Thyroid gland (tissue), 4 donors: ENCODE data around the gene COL4A4. TPM values are rescaled to one million over a fixed set of nuclear protein-coding genes. Genes with fewer than 3 reads are reported as not detected.

Experiments
- DNase-seq, 2 donors: peaks; one replicate each; pipeline ENCODE4 v3.0.0-alpha.2; 2019
- H3K27ac ChIP-seq, 3 donors: fragments of 200-600 bp; sonication (generic); 1 replicate in 2 of 3; 2 replicates in 1 of 3; pipeline ENCODE4 v1.5.1; 2016 to 2019; ENCODE audit warnings: mild to moderate bottlenecking in 1 of 3, moderate library complexity in 1 of 3
- H3K27me3 ChIP-seq: fragments of 200-600 bp; sonication (generic); one replicate; pipeline ENCODE4 v1.5.1; 2019
- H3K36me3 ChIP-seq, 2 donors: fragments of 200-600 bp; sonication (generic); one replicate each; pipeline ENCODE4 v1.5.1; 2016 to 2019
- H3K4me1 ChIP-seq, 2 donors: fragments of 200-600 bp; sonication (generic); one replicate each; pipeline ENCODE4 v1.5.1; 2017 to 2019
- H3K4me3 ChIP-seq, 3 donors: fragments of 200-600 bp; sonication (generic); replicated peaks in 1 of 3; 1 replicate in 2 of 3; 2 replicates in 1 of 3; pipeline ENCODE4 v1.5.1; 2016; ENCODE audit warnings: mild to moderate bottlenecking in 1 of 3
- H3K9me3 ChIP-seq: fragments of 200-600 bp; sonication (generic); one replicate; pipeline ENCODE4 v1.5.1; 2017
- POLR2A ChIP-seq, 2 donors: fragments of 450-650 bp; IDR thresholded peaks; one replicate each; pipeline ENCODE4 v1.6.1; 2017; ENCODE audit warnings: antibody characterized with exemption in 2 of 2, mild to moderate bottlenecking in 2 of 2, moderate library complexity in 1 of 2
- WGBS, 2 donors: methylation state at CpG; one replicate each; pipeline ENCODE4 v1.1.5; 2017; 5-methylcytosine and 5-hydroxymethylcytosine counted together
- intact Hi-C: fragments of 100-400 bp; cut with DNase I; formaldehyde crosslinking; loops from one replicate; pipeline ENCODE4 v1.15.1; 2023
- total RNA-seq, 4 donors: library from RNA; depleted of rRNA; stranded (reverse); fragments of >200 nt; gene quantifications; one replicate each; pipeline ENCODE4 v1.2.3, GENCODE V29; 2016
- TF ChIP-seq, protein P1 (sequence below), 6 experiments: fragments of 200-600 bp in 3 of 6; fragments of 450-650 bp in 3 of 6; sonication (generic) in 3 of 6; IDR thresholded peaks; one replicate each; pipeline ENCODE4 v1.5.1; 2016 to 2019; ENCODE audit warnings: antibody characterized with exemption in 6 of 6, mild to moderate bottlenecking in 2 of 6, inconsistent platforms in 1 of 6, moderate library complexity in 1 of 6

COL4A4 gene
- total RNA-seq, 4 donors from 2014 or later, result 16.5 to 41.7 (median 34.2) TPM

DNA sequence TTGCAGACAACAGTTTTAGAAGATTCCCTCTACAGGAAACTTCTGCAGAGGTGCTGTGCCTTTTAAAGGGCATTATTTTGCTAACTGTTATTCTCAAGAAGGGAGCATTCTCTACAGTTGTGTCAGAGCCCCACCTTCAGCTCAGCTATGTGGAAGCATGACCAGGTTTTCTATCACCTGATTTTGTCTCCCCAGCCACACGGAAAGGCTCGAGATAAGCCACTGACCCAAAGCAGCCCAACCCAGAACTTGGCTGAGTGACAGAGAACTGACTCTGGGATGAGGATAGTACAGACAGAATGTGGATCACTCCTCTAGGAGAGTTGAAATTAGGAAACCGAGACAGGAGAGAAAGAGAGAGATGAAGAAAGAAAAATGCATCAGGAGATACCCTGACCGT, 10.7 kb downstream of the COL4A4 start:
- peak overlapping the region; percentile 52 to 75 (median 63) for H3K27ac ChIP-seq
- intact Hi-C loops, result no loop called here
- peaks cover 25 to 26% of the 10 kb centered on the region in 2 donors for H3K4me1 ChIP-seq
- H3K9me3 ChIP-seq, result no peaks in the 10 kb centered on the region
- 58 to 65% methylated on average over 4 of the region's 4 CpGs for WGBS, 2 donors
- DNase-seq, result peak; percentile 78 to 82
- no peaks in the 10 kb centered on the region for H3K36me3 ChIP-seq
- H3K4me3 ChIP-seq, result no peak overlapping the region
- H3K27me3 ChIP-seq, result no peaks in the 10 kb centered on the region
- TF ChIP-seq POLR2A (IDR thresholded peaks at IDR 0.05), result no peak
- TF ChIP-seq, protein P1, sequence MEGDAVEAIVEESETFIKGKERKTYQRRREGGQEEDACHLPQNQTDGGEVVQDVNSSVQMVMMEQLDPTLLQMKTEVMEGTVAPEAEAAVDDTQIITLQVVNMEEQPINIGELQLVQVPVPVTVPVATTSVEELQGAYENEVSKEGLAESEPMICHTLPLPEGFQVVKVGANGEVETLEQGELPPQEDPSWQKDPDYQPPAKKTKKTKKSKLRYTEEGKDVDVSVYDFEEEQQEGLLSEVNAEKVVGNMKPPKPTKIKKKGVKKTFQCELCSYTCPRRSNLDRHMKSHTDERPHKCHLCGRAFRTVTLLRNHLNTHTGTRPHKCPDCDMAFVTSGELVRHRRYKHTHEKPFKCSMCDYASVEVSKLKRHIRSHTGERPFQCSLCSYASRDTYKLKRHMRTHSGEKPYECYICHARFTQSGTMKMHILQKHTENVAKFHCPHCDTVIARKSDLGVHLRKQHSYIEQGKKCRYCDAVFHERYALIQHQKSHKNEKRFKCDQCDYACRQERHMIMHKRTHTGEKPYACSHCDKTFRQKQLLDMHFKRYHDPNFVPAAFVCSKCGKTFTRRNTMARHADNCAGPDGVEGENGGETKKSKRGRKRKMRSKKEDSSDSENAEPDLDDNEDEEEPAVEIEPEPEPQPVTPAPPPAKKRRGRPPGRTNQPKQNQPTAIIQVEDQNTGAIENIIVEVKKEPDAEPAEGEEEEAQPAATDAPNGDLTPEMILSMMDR (IDR thresholded peaks at IDR 0.05), result no peak

DNA sequence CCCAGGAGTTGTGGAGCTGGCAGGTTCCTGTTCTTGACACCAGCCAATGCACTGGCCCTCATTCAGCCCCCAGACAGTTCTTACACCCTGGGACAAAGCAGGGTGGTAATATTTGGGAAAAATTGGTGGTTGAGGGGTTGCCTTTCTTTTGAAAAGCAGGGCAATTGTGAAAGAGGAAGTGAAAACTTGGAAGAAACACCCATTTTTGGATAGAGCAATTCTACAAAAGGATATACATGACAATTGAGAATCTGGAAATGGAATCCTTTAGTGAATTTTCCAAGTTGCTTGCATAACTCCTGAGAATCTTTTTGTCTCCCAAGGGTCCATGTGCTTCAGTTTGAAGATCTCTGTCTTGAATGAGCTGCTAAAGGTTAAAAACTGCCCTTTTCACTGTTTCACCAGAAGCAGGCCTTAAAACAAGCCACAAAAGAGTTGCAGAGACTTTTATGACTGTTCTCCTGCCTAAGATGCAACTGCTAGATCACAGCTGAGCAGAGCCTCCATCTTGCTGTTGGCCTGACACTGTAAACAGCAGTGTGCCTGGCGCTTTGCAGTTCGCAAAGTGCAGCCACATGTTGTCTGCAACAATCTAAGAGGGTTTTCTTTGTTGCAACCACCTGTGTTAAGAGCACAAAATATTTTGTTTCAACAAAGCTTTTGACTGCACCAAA, 11.8 kb downstream of the COL4A4 start:
- intact Hi-C loops, result no loop called here
- no peak for DNase-seq
- H3K27ac ChIP-seq, result peak overlapping the region in 2 of 3 donors; percentile 52 to 63

DNA sequence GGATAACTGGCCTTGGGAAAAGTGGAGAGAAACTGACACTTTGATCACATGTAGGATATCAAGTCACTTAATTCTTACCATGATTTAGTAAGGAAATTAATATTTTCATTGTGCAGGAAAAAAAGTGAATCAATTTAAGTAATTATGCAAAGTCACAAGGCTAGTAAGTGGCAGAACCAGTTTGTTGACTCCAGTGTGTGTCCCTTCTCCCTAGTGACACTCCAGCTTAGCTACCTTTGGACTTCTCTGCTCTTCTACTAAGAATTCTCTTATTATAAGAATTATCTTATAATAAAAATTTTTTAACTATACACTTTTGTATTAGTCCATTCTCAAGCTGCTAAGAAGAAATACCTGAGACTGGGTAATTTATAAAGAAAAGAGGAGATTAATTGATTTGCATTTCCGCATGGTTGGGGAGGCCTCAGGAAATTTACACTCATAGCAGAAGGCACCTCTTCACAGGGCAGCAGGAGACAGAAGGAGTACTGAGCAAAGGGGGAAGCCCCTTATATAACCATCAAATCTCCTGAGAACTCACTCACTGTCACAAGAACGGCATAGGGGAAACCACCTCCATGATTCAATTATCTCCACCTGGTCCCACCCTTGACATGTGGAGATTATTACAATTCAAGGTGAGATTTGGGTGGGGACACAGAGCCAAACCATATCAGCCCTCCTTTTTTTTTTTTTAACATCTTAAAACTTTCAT, 13.6 kb downstream of the COL4A4 start:
- Histone ChIP-seq H3K4me1 (peaks cover 25 to 26% of the 10 kb centered on the region in 2 donors), H3K9me3 (no peaks in the 10 kb centered on the region), H3K36me3 (no peaks in the 10 kb centered on the region), H3K4me3 (no peak overlapping the region), H3K27ac (peak overlapping the region in 1 of 3 donors; percentile 24), H3K27me3 (no peaks in the 10 kb centered on the region)
- TF ChIP-seq, protein P1 (IDR thresholded peaks at IDR 0.05), result no peak
- no peak for TF ChIP-seq POLR2A (IDR thresholded peaks at IDR 0.05)
- intact Hi-C loops, result no loop called here
- DNase-seq, result no peak
- WGBS, 2 donors, result 82 to 90% methylated on average over 2 of the region's 2 CpGs

More for the DNA sequence above, 11.8 kb downstream of the COL4A4 start:
- Histone ChIP-seq H3K4me1 (peaks cover 25 to 26% of the 10 kb centered on the region in 2 donors), H3K27me3 (no peaks in the 10 kb centered on the region), H3K4me3 (no peak overlapping the region), H3K36me3 (no peaks in the 10 kb centered on the region), H3K9me3 (no peaks in the 10 kb centered on the region)
- no peak for TF ChIP-seq POLR2A (IDR thresholded peaks at IDR 0.05)
- TF ChIP-seq, protein P1 (IDR thresholded peaks at IDR 0.05), result no peak
- WGBS, 2 donors, result 88 to 95% methylated on average over 2 of the region's 2 CpGs

DNA sequence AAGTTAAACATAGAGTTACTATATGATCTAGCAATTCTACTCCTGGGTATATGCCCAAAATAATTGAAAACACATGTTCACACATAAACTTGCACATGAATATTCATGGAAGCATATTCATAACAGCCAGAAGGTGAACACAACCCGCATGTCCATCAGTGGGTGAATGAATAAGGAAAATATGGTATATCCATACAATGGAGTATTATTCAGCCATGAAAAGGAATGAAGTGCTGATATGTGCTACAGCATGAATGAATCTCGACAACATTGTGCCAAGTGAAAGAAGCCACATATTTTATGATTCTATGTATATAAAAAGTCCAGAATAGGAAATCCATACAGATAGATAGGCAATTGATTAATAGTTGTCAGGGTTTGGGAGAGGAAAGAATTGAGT, 15.9 kb downstream of the COL4A4 start:
- Histone ChIP-seq H3K36me3 (no peaks in the 10 kb centered on the region), H3K4me1 (peaks cover 15 to 21% of the 10 kb centered on the region in 2 donors), H3K27me3 (no peaks in the 10 kb centered on the region), H3K9me3 (no peaks in the 10 kb centered on the region), H3K4me3 (no peak overlapping the region), H3K27ac (no peak overlapping the region)
- intact Hi-C loops, result no loop called here
- TF ChIP-seq POLR2A (IDR thresholded peaks at IDR 0.05), result no peak
- TF ChIP-seq, protein P1 (IDR thresholded peaks at IDR 0.05), result no peak
- no peak for DNase-seq
- WGBS, 2 donors, result 84 to 89% methylated on average over 2 of the region's 2 CpGs

DNA sequence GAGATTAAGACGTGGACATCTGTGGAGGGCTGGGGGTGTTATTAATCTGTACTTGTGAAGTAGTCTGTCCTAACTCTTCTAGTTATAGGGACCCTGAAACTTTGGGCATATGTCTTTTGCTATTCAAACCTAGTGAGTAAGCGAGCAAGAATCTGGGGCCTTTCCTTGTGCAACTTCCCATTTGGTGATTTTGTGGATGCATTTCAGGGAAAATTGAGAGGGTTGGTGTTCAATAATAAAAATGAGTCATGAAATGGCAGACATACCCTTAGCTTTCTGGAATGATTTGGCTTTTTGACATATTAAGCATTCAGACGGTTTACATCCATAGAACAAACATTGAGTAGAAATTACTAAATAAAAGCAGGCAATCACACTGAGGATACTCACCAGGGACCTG, 17.0 kb downstream of the COL4A4 start:
- no peak overlapping the region for H3K4me3 ChIP-seq
- H3K27me3 ChIP-seq, result no peaks in the 10 kb centered on the region
- peaks cover 6 to 11% of the 10 kb centered on the region in 2 donors for H3K4me1 ChIP-seq
- H3K36me3 ChIP-seq, result no peaks in the 10 kb centered on the region
- no peak for DNase-seq
- no peaks in the 10 kb centered on the region for H3K9me3 ChIP-seq
- 85 to 90% methylated on average over 3 of the region's 3 CpGs for WGBS, 2 donors
- intact Hi-C loops, result no loop called here
- no peak overlapping the region for H3K27ac ChIP-seq
- no peak for TF ChIP-seq POLR2A (IDR thresholded peaks at IDR 0.05)
- TF ChIP-seq, protein P1 (IDR thresholded peaks at IDR 0.05), result no peak
